Ishikawa (cell line): ENCODE data around the gene PLXNB3.

Source experiments
- CEBPB ChIP-seq: IDR thresholded peaks from 2 replicates; pipeline ENCODE4 v1.6.1; 2012
- CREB1 ChIP-seq: IDR thresholded peaks from 2 replicates; pipeline ENCODE4 v1.6.1; 2012; ENCODE audit warnings: low read depth
- EGR1 ChIP-seq: IDR thresholded peaks from 2 replicates; pipeline ENCODE4 v1.6.1; 2012
- EP300 ChIP-seq: IDR thresholded peaks from 2 replicates; pipeline ENCODE4 v1.6.1; 2012; ENCODE audit warnings: borderline replicate concordance
- FOXM1 ChIP-seq: IDR thresholded peaks from 2 replicates; pipeline ENCODE4 v1.6.1; 2012; ENCODE audit warnings: low read depth, borderline replicate concordance
- MAX ChIP-seq: IDR thresholded peaks from 2 replicates; pipeline ENCODE4 v1.6.1; 2012
- RAD21 ChIP-seq: IDR thresholded peaks from 2 replicates; pipeline ENCODE4 v1.6.1; 2012; ENCODE audit warnings: low read depth
- TAF1 ChIP-seq: IDR thresholded peaks from 2 replicates; pipeline ENCODE4 v1.6.1; 2012; ENCODE audit warnings: low read depth, mild to moderate bottlenecking
- TEAD4 ChIP-seq: IDR thresholded peaks from 2 replicates; pipeline ENCODE4 v1.6.1; 2012
- YY1 ChIP-seq: IDR thresholded peaks from 2 replicates; pipeline ENCODE4 v1.6.1; 2012; ENCODE audit warnings: low read depth
- TF ChIP-seq, protein P1 (sequence below): IDR thresholded peaks from 2 replicates; pipeline ENCODE4 v1.6.1; 2012

DNA sequence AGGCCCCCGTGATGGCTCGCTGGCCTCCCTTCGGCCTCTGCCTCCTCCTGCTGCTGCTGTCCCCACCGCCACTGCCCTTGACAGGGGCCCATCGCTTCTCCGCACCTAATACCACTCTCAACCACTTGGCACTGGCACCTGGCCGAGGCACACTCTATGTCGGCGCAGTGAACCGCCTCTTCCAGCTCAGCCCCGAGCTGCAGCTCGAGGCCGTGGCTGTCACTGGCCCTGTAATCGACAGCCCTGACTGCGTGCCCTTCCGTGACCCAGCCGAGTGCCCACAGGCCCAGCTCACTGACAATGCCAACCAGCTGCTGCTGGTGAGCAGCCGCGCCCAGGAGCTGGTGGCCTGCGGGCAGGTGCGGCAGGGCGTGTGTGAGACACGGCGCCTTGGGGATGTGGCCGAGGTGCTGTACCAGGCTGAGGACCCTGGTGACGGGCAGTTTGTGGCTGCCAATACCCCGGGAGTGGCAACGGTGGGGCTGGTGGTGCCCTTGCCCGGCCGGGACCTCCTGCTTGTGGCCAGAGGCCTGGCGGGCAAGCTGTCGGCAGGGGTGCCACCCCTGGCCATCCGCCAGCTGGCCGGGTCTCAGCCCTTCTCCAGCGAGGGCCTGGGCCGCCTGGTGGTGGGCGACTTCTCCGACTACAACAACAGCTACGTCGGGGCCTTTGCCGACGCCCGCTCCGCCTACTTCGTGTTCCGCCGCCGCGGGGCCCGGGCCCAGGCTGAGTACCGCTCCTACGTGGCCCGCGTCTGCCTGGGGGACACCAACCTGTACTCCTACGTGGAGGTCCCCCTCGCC is 3.0 kb downstream of the PLXNB3 start:
- TF ChIP-seq CREB1 (no peak), RAD21 (no peak), EP300 (no peak), YY1 (no peak), CEBPB (no peak), EGR1 (no peak), FOXM1 (no peak), TAF1 (no peak), MAX (no peak), TEAD4 (no peak)
- TF ChIP-seq, protein P1, sequence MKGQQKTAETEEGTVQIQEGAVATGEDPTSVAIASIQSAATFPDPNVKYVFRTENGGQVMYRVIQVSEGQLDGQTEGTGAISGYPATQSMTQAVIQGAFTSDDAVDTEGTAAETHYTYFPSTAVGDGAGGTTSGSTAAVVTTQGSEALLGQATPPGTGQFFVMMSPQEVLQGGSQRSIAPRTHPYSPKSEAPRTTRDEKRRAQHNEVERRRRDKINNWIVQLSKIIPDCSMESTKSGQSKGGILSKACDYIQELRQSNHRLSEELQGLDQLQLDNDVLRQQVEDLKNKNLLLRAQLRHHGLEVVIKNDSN: no peak
